ENCODE results near the gene BSG.

Gene BSG

GRCh38 chr19:588093-588740 is 15.8 kb downstream of the BSG start:
- peak; percentile 78 for DNase-seq (ENCODE audit: low spot score)
- TF ChIP-seq CTCF (IDR thresholded peaks at IDR 0.05; ENCODE audit: extremely low read depth, missing control alignments) = peak; percentile 17

- DNase-seq (ENCODE audit: low spot score) = no peak
- TF ChIP-seq CTCF (IDR thresholded peaks at IDR 0.05; ENCODE audit: extremely low read depth, missing control alignments) = no peak
These were observed 16.6 kb downstream of the BSG start for GRCh38 chr19:588741-589692.

GRCh38 chr19:589693-590395 is 17.4 kb downstream of the BSG start, which contains the start of gene HCN2:
HCN2 (plus strand) TSS chr19:589881; CDS start chr19:589946, 65 bp downstream.
- no peak for DNase-seq (ENCODE audit: low spot score)

GRCh38 chr19:590396-590745 is 18.0 kb downstream of the BSG start:
- no peak for DNase-seq (ENCODE audit: low spot score)

More at GRCh38 chr19:589693-590395, 17.4 kb downstream of the BSG start, which contains the start of gene HCN2:
- TF ChIP-seq CTCF (IDR thresholded peaks at IDR 0.05; ENCODE audit: extremely low read depth, missing control alignments) = no peak

GRCh38 chr19:590750-591098 is 18.3 kb downstream of the BSG start:
- TF ChIP-seq CTCF (IDR thresholded peaks at IDR 0.05; ENCODE audit: extremely low read depth, missing control alignments) = no peak

More at GRCh38 chr19:590396-590745, 18.0 kb downstream of the BSG start:
- TF ChIP-seq CTCF (IDR thresholded peaks at IDR 0.05; ENCODE audit: extremely low read depth, missing control alignments) = no peak

GRCh38 chr19:591099-591958 is 18.9 kb downstream of the BSG start:
- no peak for TF ChIP-seq CTCF (IDR thresholded peaks at IDR 0.05; ENCODE audit: extremely low read depth, missing control alignments)

More at GRCh38 chr19:590750-591098, 18.3 kb downstream of the BSG start:
- no peak for DNase-seq (ENCODE audit: low spot score)

More at GRCh38 chr19:591099-591958, 18.9 kb downstream of the BSG start:
- no peak for DNase-seq (ENCODE audit: low spot score)

Measured in GM20000 (cell line).